HFFc6 (cell line): ENCODE data around the gene GPR180. TPM values are rescaled to one million over a fixed set of nuclear protein-coding genes. Genes with fewer than 3 reads are reported as not detected.
"Not testable (repeated sequence)": the region's sequence is repeated elsewhere in the genome, so short reads cannot be mapped to it uniquely, and the experiment has no call there.

ENCODE experiments used
- DNase-seq: peaks from one replicate; pipeline ENCODE4 v3.0.0-alpha.2; 2018
- H3K27ac Mint-ChIP-seq: 2 replicates; pipeline ENCODE4 v1.8.0; 2020; ENCODE audit warnings: mild to moderate bottlenecking, mixed read lengths
- H3K27me3 Mint-ChIP-seq: 2 replicates; pipeline ENCODE4 v1.8.0; 2021; ENCODE audit warnings: mild to moderate bottlenecking, moderate library complexity, mixed read lengths; ENCODE audit not compliant: insufficient read depth
- H3K36me3 Mint-ChIP-seq: 2 replicates; pipeline ENCODE4 v1.8.0; 2021; ENCODE audit warnings: low read depth, mixed read lengths
- H3K4me1 Mint-ChIP-seq: 2 replicates; pipeline ENCODE4 v1.8.0; 2020; ENCODE audit warnings: low read depth, mixed read lengths
- H3K4me3 Mint-ChIP-seq: 2 replicates; pipeline ENCODE4 v1.8.0; 2020; ENCODE audit warnings: mild to moderate bottlenecking, moderate library complexity, mixed read lengths
- H3K9me3 Mint-ChIP-seq: 2 replicates; pipeline ENCODE4 v1.8.0; 2020; ENCODE audit warnings: mild to moderate bottlenecking, mixed read lengths
- CTCF ChIP-seq: fragments of 200-600 bp; sonication (generic); IDR thresholded peaks from 2 replicates; pipeline ENCODE4 v1.5.0; 2021; ENCODE audit warnings: antibody characterized with exemption, mild to moderate bottlenecking
- total RNA-seq, 6 experiments: library from RNA; stranded (reverse); fragmentation: NEBNext Ultra II Directional; extraction: Animal tissue kit (Norgen Biotek cat#: 25700); gene quantifications; 2 replicates in 1 of 6; 3 replicates in 5 of 6; pipeline ENCODE4 v1.2.3, GENCODE V29; 2021

Gene GPR180
- total RNA-seq, 6 experiments from 2014 or later: 8.2 to 10.6 (median 9.1) TPM

- no peak for DNase-seq
- H3K36me3 Mint-ChIP-seq: peaks cover 29% of the 10 kb centered on the region
Measured at GRCh38 chr13:94632226-94632980, 30.7 kb downstream of the GPR180 start.

GRCh38 chr13:94636096-94636495 lies 34.4 kb downstream of the GPR180 start:
- not testable (repeated sequence) for DNase-seq, H3K9me3 Mint-ChIP-seq, H3K4me3 Mint-ChIP-seq, H3K27me3 Mint-ChIP-seq, H3K27ac Mint-ChIP-seq
- Mint-ChIP-seq H3K4me1 (peaks cover 11% of the 10 kb centered on the region), H3K36me3 (peaks cover 24% of the 10 kb centered on the region)

More at GRCh38 chr13:94632226-94632980, 30.7 kb downstream of the GPR180 start:
- Mint-ChIP-seq H3K9me3 (no peaks in the 10 kb centered on the region), H3K4me3 (no peak overlapping the region), H3K4me1 (no peaks in the 10 kb centered on the region), H3K27ac (no peak overlapping the region), H3K27me3 (no peaks in the 10 kb centered on the region; the same call in 1 of the 2 replicates)
- TF ChIP-seq CTCF: no peak

GRCh38 chr13:94636942-94637578 lies 35.4 kb downstream of the GPR180 start:
- no peak for TF ChIP-seq CTCF

GRCh38 chr13:94637677-94638076 lies 36.0 kb downstream of the GPR180 start:
- Mint-ChIP-seq H3K4me1 (peaks cover 26% of the 10 kb centered on the region), H3K36me3 (peaks cover 12% of the 10 kb centered on the region)
- H3K27me3 Mint-ChIP-seq, H3K27ac Mint-ChIP-seq, H3K9me3 Mint-ChIP-seq, H3K4me3 Mint-ChIP-seq, DNase-seq: not testable (repeated sequence)

More at GRCh38 chr13:94636942-94637578, 35.4 kb downstream of the GPR180 start:
- Mint-ChIP-seq H3K27me3 (no peaks in the 10 kb centered on the region; the same call in 1 of the 2 replicates), H3K36me3 (peaks cover 18% of the 10 kb centered on the region), H3K9me3 (peaks cover 9% of the 10 kb centered on the region), H3K27ac (no peak overlapping the region), H3K4me1 (peaks cover 21% of the 10 kb centered on the region), H3K4me3 (no peak overlapping the region)
- DNase-seq: no peak

- Mint-ChIP-seq H3K27me3 (no peaks in the 10 kb centered on the region), H3K27ac (peak overlapping the region; percentile 93), H3K9me3 (peaks cover 9% of the 10 kb centered on the region), H3K4me3 (peak overlapping the region; percentile 60; the same call in 1 of the 2 replicates), H3K4me1 (peaks cover 26% of the 10 kb centered on the region), H3K36me3 (peaks cover 5% of the 10 kb centered on the region)
- TF ChIP-seq CTCF: no peak
- no peak for DNase-seq
Measured at GRCh38 chr13:94640721-94641120, 39.1 kb downstream of the GPR180 start.

- Mint-ChIP-seq H3K9me3 (peaks cover 9% of the 10 kb centered on the region), H3K4me3 (peak overlapping the region; percentile 60)
- TF ChIP-seq CTCF: no peak
Measured at GRCh38 chr13:94641409-94641941, 39.8 kb downstream of the GPR180 start.

More at GRCh38 chr13:94641409-94641941, 39.8 kb downstream of the GPR180 start:
- Mint-ChIP-seq H3K27ac (peak overlapping the region; percentile 93), H3K27me3 (no peaks in the 10 kb centered on the region), H3K36me3 (peaks cover 5% of the 10 kb centered on the region), H3K4me1 (peaks cover 26% of the 10 kb centered on the region)
- peak; percentile 81 for DNase-seq
